Skin of body (tissue), 2 donors: Measurements from ENCODE around the gene MRPL34. TPM values are rescaled to one million over a fixed set of nuclear protein-coding genes. Genes with fewer than 3 reads are reported as not detected.
"Not testable (repeated sequence)": the region's sequence is repeated elsewhere in the genome, so short reads cannot be mapped to it uniquely, and the experiment has no call there.

Source experiments
- DNase-seq: peaks from one replicate; lab custom pipeline; 2025; lab: John Stamatoyannopoulos, UW
- total RNA-seq: library from RNA; depleted of rRNA; stranded (reverse); fragments of >200 nt; gene quantifications from one replicate; pipeline ENCODE4 v1.2.3, GENCODE V29; 2014

Gene MRPL34
- total RNA-seq: 20.3 TPM

DNA sequence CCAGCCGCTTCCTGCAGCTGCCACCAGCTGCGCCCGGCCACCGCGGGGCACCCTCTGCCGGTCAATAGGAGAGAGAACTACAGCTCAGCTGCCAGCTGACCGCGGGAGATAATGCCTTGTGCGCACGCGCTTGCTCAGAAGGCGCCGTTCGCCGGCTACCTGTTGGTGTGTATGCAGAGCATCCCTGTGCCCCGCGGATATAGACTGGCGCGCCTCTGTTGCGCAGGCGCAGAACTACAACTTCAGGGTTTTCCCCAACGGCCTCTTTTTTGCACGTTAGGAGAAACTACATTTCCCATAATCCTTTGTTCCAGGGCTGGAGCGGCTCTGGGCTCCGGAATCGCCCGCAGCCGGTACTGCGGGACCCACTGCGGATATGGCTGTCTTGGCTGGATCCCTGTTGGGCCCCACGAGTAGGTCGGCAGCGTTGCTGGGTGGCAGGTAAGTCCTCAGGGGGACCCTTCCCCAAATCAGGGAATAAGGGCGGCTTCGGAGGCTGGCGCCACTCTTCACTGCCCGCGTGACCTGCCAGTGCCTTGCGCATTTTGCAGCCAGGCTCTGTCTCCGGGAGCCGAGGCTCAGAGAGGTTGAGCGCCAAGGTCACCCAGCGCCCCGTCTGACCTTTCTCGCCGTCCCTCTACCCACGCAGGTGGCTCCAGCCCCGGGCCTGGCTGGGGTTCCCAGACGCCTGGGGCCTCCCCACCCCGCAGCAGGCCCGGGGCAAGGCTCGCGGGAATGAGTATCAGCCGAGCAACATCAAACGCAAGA, at the start of gene MRPL34:
MRPL34 (plus strand) TSS at position 356 of the 768 bp plus-strand sequence; CDS start at position 377, 21 bp downstream.
- peak; percentile 99 for DNase-seq

DNA sequence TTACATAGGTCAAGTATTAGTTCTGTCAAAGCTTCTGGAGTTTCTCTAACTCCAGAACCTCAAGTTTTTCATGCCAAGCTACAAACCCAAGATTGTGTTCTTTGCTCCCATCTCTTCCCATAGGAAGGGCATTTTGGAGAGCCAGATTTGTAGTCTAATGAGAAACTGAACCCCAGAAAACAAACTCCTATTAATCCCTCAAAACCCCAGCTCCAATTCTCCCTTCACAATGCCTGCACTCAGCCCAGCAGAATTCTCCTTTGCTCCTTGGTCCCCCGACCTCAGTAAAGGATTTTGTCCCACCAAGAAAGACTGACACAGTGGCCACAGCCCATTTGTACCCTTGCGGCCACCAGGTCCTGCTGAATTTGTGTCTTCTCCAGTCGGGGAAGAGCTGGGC, 49.5 kb upstream of the MRPL34 start:
- no peak for DNase-seq

DNA sequence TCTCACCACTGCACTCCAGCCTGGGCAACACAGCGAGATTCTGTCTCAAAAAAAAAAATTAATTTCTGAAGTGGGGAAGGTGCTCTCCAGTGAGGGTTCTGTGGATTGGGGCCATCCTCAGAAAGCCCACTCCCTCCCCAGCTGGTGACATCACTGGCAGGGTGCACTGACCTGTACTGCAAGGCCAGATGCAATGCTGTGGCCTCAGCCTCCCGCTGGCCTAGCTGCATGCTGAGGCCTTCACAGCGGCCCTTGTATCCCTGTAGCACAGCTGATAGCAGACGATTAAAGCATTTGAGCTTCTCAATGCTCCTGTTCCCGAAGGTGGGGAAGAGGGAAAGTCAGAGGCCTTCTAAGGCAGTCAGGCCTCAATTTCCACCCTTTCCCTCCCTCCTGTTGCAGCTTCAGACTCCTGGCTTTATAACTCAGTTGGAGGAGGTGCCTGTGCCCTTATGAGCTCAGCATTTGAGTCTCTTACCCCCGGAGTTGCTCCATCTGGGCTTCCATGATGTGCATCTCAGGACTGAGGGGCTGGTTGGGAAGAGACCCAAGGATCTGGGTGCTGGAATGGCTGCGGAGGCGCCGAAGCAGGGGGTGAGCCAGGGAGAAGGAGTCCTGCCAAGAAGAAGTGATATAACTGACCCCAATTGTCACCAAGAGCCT, 46.4 kb upstream of the MRPL34 start:
- DNase-seq: no peak

DNA sequence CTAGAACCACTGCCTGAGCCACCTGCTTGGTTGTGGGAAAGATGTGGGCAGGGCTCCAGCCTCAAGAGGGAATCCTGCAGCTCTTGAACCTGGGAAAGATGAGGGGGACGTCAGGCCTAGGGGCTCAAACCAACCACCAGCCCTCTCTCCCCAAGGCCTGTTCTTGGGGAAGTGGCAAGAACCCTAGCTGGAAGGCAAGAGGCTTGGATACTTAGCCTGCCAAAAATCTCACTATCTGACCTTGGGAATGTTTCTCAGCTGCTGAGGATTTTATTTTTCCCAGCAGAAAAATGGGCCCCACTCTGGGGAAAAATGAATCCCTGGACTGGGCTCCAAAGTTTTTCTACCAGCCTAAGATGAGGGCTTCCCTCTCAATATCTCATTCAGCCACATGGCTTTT, 45.7 kb upstream of the MRPL34 start:
- DNase-seq: no peak

DNA sequence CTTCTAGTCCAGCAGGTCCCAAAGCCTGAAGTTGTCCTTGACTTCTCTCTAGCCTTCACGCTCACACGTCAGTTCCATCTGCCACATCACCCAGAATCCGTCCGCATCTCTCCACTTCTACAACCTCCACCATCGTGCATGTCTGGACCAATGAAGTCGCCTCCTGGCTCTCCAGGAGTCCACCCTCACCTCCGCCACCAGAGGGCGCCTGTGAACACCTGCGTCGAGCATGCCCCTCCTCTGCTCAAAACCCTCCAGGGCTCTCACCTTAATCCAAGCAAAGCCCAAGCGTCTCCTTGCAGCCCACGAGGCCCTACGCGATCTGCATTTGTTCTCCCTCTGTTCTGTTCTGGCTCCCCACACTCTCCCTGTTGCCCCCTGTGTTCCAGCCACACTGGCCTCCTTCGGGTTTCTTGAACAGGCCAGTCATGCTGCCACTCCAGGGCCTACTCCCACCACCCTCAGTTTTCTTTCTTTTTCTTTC, 44.8 kb upstream of the MRPL34 start:
- DNase-seq: no peak

DNA sequence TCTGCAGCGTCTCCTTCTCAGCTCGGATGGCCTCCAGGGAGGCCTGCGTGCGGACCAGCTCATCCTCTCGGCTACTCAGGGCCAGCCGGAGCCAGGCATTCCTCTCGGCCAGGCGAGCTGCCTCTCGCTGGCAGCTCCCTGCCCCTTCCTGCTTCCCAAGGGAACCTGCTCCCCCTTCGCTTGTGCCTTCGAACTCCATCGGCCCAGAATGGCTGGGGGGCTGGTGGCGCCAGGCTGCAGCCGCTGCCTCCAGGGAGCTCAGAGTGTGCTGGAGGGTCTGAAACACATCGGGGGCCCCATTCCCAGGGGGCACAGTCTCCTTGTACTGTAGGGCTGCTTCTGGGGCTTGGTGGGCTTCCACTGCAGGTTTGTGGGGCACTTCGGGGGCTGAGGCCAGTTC, 43.1 kb upstream of the MRPL34 start:
- DNase-seq: no peak

DNA sequence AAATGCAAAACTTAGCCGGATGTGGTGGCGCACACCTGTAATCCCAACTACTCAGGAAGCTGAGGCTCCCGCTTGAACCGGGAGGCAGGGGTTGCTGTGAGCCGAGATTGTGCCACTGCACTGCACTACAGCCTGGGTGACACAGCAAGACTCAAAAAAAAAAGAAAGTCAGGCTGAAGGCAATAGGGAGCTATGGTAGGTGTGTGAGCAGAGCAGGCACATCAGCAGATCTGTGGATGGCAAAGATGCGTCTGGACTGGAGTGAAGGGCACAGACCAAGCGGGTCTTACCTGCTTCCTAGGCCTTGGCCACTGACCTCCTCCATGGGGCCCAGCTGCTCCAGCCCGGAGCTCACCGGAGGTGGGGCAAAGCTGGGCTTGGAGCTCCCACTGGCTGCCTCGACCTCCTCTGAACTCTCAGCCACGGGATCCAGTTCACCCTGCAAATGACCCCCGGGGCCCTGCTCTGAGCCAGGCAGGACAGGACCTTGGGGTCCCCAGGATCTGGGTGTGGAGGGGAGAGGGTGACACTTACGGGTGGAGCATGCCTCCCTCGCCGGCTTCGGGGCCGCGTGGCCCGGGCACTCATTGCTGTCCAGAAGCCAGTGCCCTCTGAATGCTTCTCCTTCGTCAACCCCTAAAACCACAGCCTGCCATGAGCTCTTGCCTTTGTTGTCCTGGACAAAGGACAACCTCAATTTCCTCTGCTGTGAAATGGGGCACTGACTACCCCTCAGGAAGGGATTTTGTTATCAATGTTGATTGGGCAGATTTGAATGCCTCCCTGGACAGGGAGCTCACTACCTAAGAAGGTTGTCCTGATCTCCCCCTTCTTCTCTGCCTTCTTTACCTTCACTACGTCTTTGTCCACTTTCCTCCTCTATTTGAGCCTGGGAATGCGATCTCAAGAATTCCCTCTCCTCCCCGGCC, 41.7 kb upstream of the MRPL34 start:
- DNase-seq: no peak

DNA sequence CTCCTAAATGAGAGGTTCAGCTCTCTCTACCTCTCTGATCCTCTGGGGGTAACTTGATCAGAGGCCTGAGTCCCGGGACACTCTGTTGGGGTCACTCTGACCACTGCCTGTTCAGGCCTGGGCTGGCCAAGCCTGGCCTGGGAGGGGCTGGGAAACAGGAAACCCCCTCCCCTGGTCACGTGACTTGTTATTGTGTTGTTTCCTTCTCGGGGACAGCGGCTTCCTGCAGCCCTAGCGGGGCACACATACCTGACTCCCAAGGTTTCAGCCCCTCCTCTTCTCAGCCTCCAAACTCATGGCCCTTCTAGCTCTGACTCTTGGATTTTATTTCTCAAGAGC, 41.1 kb upstream of the MRPL34 start, which contains the start of gene USHBP1:
USHBP1 (minus strand) TSS at position 105 of the 339 bp plus-strand sequence. CDS start 446 bp downstream, outside the sequence.
- no peak for DNase-seq

DNA sequence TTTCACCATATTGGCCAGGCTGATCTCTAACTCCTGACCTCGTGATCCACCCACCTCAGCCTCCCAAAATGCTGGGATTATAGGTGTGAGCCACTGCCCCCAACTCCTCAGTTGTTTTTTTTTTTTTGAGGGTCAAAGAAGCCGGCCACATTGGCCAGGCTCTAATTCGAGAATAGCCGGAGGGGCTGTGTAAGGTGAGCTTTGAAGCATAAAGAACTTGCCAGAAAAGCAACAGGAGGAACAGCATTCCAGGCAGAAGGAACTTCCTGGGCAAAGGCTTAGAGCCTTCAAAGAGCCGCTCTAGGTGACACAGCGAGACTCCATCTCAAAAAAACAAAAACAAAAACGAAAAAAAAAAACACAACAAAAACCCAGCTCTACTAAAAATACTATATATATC, 39.6 kb upstream of the MRPL34 start:
- no peak for DNase-seq

DNA sequence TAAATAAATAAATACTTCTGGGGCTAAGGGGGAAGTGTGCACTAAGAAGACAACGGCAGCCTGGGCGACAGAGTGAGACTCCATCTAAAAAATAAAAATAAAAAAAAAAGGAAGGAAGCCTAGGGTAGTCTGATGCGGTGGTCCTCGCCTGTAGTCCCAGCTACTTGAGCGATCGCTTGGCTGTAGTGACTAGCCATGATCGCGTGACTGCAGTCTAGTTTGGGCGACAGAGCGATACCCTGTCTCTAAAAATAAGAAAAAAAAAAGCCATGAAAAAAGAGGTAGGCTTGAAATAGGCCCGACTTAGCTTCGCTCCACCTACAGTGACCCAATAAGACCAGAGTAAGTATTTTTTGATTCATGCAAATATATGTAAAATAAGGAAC, 39.1 kb upstream of the MRPL34 start:
- no peak for DNase-seq

DNA sequence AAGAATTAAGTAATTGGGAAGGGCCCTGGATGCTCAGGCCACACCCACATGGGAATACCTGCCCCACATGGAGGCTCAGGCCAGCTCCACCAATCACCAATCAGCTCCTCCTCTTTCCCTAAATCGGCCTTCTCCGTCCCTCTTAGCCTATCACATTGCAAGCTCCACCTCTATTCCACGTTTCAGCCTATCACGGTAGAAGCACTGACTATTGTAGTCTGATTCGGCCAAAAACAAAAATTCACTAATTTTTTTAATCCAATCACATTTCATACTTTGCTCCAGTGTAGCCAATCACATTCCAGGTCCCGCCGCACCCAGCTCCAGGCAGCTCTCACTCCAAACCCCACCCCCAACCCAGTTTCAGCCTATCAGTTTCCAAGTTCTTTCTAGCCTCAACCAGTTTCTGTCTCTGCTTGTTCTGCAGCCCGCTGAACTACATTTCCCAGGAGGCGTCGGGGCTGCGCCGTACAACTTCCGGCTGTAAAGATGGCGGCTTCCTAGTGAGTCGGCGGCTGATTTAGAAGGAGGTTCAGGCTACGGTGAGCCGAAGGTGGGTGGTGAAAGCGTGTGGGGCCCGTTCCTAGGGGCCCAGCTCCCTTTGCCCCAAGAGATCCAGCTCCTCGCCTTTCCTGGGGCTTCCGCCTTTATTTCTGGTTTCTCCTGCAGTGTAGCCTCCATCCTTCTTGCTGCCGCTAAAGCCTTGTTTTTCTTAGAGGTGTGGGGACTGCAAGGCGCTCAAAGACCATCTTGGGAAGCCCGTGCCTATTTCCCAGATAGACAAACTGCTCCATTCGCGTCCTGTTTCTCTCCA, 38.5 kb upstream of the MRPL34 start, which contains the start of gene BABAM1:
BABAM1 (plus strand) TSS at position 469 of the 814 bp plus-strand sequence. CDS start 1,364 bp downstream, outside the sequence.
- DNase-seq: peak; percentile 99

DNA sequence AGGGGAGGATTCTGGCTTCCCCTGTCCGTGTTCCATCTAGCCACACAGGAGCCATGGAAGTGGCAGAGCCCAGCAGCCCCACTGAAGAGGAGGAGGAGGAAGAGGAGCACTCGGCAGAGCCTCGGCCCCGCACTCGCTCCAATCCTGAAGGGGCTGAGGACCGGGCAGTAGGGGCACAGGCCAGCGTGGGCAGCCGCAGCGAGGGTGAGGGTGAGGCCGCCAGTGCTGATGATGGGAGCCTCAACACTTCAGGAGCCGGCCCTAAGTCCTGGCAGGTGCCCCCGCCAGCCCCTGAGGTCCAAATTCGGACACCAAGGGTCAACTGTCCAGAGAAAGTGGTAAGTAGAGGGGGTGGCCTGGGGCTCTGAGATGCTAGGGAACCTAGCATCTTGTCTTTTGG, 36.9 kb upstream of the MRPL34 start:
- DNase-seq: no peak

DNA sequence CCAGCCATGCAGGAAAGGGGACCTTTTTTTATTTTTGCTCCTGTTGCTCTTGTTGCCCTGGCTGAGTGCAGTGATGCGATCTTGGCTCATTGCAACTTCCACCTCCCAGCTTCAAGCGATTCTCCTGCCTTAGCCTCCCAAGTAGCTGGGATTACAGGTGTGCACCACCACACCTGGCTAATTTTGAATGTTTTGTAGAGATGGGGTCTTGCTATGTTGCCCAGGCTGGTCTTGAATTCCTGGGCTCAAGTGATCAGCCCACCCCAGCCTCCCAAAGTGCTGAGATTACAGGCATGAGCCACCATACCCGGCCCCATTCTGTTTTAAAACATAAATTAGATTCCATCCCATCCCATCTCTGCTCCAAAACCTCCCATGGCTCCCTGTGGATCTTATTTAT, 30.8 kb upstream of the MRPL34 start:
- DNase-seq: not testable (repeated sequence)

DNA sequence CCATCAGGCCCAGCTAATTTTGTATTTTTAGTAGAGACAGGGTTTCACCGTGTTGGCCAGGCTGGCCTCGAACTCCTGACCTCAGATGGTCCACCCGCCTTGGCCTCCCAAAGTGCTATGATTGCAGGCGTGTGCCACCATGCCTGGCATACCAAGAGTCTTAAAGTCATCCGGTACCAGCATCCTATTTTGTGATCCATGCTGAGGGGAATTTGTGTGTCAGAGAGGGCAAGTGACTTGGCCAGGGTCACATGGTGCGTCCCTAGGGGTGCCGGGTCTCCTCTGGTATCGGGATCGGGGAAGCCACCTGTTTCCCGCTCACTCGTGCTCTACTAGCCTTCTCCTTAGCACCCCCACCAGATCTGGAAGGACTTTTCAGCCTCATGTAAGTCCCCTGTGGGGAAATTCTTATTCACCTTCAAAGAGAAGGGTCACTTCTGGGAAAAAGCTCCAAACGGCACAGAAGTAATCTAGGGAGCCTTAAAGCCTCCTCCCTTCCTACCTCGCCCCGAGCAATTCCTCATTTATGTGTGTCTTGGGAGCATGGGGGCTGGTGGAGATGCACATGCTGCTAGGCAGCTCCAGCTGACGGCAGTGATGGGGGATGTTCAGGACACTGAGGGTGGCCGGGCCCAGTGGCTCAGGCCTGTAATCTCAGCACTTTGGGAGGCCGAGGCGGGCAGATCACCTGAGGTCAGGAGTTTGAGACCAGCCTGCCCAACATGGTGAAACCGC, 30.1 kb upstream of the MRPL34 start:
- DNase-seq: no peak

DNA sequence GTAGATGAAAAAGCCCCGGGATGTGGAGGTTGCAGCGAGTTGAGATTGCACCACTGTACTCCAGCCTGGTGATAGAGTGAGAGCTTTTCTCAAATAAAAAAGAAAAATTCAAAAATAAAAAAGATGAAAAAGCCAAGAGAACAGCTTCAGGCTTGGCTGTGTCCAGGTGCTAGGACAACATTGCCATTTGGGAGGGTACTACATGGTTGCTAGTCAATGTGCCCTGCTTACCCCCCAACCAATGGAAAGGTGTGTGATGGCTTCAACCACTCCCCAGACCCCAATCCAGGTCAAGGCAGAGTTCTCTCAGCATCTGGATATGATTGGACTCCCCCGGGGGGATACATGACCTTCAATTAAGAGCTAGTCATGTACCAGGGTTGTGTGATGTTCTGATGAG, 26.2 kb upstream of the MRPL34 start:
- DNase-seq: no peak

DNA sequence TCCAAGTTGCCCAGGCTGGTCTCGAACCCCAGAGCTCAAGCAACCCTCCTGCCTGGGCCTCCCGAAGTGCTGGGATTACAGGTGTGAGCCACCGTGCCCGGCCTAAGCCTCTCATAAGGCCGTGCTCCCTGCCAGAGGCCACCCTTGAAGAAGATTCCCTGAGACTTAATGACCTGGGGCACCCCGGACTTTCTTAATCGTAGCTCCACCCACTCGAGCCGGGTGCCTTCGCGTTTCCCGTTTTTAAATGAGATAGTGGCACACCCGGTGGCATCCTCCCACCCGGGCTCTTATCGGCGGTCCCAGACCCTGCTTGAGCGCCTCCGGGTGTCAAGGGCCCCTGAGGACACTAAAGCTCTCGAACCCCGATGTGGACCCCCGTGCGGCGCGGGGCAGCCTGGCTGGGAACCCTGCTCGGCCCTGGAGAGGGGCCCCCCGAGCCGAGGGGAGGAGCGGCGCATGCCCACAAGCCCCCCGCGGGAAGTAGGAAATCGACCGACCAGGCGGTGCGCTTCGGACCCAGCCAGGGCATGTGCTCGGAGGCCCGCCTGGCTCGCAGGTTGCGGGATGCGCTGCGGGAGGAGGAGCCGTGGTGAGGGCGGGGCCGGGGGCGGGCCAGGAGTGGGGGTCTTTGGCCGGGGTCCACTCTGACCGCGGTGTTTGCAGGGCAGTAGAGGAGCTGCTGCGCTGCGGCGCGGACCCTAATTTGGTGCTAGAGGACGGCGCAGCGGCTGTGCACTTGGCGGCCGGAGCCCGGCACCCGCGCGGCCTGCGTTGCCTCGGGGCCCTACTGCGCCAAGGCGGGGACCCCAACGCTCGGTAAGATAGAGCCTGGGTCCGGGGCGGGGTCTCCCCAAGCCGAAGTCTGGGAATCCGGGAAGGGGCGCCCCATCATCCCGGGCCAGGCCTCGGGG, 24.0 kb upstream of the MRPL34 start, which contains the start of gene ANKLE1:
ANKLE1 (plus strand) TSS at position 511 of the 914 bp plus-strand sequence; CDS start at position 531, 20 bp downstream.
- no peak for DNase-seq

DNA sequence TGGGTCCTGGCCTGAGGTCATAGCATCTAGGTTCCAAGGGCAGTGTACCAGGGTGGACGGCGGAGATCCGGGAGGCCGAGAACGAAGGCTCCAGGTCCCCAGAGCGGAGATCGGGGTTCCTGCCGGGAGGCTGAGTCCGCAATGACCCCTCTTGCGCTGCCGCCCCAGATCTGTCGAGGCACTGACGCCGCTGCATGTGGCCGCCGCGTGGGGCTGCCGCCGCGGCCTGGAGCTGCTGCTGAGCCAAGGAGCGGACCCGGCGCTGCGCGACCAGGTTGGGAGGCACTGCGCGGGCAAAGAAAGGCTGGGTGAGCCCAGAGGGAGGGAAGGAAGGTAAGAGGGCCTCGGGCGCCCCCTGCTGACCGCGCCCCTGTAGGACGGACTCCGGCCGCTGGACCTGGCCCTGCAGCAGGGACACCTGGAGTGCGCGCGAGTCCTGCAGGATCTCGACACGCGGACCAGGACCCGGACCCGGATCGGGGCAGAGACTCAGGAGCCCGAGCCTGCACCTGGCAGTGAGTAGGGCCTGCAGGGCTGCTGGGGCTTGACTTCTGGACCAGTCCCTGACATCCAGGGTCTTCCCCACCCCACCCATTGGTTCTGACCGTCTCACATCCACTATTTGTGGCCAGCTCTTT, 23.1 kb upstream of the MRPL34 start:
- DNase-seq: no peak

DNA sequence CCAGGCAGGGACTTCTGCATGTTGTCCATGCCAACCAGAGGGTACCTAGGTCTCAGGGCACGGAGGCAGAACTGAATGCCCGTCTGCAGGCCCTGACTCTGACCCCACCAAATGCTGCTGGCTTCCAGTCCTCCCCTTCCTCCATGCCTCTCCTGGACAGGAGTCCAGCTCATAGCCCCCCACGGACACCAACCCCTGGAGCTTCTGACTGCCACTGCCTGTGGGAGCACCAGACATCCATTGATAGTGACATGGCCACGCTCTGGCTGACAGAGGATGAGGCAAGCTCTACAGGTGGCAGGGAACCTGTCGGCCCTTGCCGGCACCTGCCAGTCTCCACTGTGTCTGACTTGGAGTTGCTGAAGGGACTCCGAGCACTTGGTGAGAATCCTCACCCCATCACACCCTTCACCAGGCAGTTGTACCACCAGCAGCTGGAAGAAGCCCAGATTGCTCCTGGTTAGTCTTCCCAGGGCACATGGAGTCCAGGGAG, 22.1 kb upstream of the MRPL34 start:
- DNase-seq: no peak
